HUES64 (cell line): Measurements from ENCODE around the gene TPSAB1.
"Not testable (repeated sequence)": the region's sequence is repeated elsewhere in the genome, so short reads cannot be mapped to it uniquely, and the experiment has no call there.

Source experiments
- H3K27ac ChIP-seq: 2 replicates; pipeline ENCODE4 v1.7.0; 2013; ENCODE audit warnings: low read depth, low read length, inconsistent platforms
- H3K27me3 ChIP-seq: 2 replicates; pipeline ENCODE4 v1.6.1; 2013; ENCODE audit warnings: mild to moderate bottlenecking, low read length; ENCODE audit not compliant: insufficient read depth
- H3K36me3 ChIP-seq: 2 replicates; pipeline ENCODE4 v1.6.1; 2013; ENCODE audit warnings: mild to moderate bottlenecking, low read length; ENCODE audit not compliant: insufficient read depth
- H3K4me1 ChIP-seq: 2 replicates; pipeline ENCODE4 v1.6.1; 2013; ENCODE audit warnings: mild to moderate bottlenecking, low read length, moderate library complexity; ENCODE audit not compliant: insufficient read depth
- H3K4me3 ChIP-seq: 2 replicates; pipeline ENCODE4 v1.5.1; 2013; ENCODE audit warnings: mild to moderate bottlenecking, low read length, moderate library complexity
- H3K9ac ChIP-seq: 2 replicates; pipeline ENCODE4 v1.6.1; 2013; ENCODE audit warnings: mild to moderate bottlenecking, low read depth, low read length
- H3K9me3 ChIP-seq: 2 replicates; pipeline ENCODE4 v1.6.1; 2013; ENCODE audit warnings: low read depth, low read length; ENCODE audit not compliant: insufficient read depth
- WGBS: fragments of 150-250, 120-280 bp; methylation state at CpG from one replicate; pipeline ENCODE4 v1.1.7; 2013; ENCODE audit warnings: missing lambda C conversion rate; 5-methylcytosine and 5-hydroxymethylcytosine counted together

TPSAB1 gene

DNA sequence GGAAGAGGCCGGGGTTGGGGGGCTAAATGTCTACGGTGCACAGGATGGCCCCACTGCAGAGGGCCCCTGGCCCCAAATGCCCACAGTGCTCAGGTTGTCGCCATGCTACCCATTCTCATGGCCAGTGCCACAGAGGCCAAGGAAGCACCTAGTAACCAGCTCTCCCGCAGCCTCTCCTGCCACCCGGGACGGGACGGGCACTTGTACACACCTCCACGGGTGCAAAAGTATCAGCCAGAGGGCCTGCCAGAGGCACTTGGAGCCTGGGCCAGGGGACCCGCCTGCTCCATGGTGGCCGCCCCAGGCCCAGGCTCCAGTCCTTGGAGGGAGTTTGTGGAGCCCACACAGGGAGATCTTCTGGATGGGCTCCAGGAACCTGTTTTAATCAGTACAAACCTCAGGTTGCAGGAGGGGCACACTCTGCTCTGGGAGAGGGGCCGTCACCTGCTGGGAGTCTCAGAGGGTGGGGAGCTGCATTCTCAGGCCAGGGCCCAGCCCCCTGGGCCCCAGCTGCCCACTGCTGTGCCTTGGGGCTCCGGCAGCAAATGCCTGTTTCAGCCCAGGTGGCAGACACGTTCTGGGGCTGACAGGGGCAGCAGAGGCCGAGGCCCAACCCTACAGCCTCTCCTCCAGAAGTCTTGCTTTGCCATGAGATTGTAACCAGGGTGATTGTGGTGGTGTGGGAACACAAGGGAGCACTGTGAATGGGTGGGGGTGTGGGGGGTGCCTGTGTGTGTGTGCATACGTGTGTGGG is 23.3 kb downstream of the TPSAB1 start:
- Histone ChIP-seq H3K27me3 (peaks cover 37% of the 10 kb centered on the region), H3K27ac (no peak overlapping the region), H3K4me3 (no peak overlapping the region), H3K4me1 (peaks cover 2% of the 10 kb centered on the region; the same call in 1 of the 2 replicates), H3K9ac (no peak overlapping the region), H3K9me3 (no peaks in the 10 kb centered on the region), H3K36me3 (no peaks in the 10 kb centered on the region)
- WGBS = 91% methylated on average over 15 of the region's 15 CpGs

DNA sequence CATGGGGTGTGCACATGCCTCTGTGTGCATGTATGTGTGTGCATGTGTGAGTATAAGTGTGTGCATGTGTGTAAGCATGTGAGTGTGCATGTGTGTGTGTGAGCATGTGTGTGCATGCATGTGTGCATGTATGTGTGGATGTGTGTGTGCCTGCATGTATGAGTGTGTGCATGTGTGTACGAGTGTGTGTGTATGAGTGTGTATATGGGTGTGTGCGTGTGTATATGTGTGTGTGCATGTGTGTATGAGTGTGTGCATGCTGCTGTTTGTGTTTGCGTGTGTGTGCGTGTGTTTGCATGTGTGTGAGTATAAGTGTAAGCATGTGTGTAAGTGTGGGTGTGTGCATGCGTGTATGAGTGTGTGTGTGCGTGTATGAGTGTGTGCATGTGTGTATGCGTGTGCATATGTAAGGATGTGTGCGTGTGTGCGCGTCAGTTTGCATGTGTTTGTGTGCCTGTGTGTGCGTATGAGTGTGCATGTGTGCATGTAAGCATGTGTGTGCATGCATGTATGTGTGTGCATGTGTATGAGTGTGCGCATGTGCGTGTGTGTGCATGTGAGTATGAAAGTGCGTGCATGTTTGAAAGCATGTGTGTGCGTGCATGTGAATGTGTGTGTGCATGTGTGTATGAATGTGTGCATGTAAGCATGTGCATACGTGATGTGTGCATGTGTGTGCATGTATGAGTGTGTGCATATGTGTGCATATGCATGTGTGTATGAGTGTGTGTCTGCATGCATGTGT is 24.0 kb downstream of the TPSAB1 start:
- no peaks in the 10 kb centered on the region for H3K36me3 ChIP-seq
- H3K27me3 ChIP-seq = peaks cover 30% of the 10 kb centered on the region
- H3K9me3 ChIP-seq = no peaks in the 10 kb centered on the region
- no peak overlapping the region for H3K4me3 ChIP-seq
- no peaks in the 10 kb centered on the region for H3K4me1 ChIP-seq
- no peak overlapping the region for H3K27ac ChIP-seq
- 95% methylated on average over 16 of the region's 16 CpGs for WGBS
- no peak overlapping the region for H3K9ac ChIP-seq

DNA sequence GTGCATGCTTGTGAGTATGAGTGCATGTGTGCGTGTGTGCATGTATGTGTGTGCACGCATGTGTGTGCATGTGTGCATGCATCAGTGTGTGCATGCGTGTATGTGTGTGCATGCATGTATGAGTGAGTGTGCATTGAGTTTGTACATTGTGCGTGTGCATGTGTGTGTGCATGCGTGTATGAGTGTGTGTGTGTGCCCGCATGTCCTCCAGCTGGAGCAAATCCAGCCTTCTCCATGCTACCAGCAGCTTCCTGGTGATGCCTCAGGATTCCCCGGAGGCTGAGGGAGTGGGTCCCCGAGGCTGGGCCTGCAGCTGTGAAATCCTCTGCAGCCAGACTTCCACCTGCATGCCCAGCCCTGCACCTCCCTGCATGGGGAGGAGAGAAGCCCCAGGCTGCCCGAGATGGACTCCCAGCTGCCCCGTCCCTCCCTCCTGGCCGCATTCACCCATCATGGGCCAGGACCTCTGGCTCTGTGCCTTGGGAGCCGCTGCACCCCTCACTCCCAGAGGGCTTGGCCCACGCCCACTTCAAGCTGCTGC is 24.7 kb downstream of the TPSAB1 start:
- WGBS = 89% methylated on average over 13 of the region's 13 CpGs
- Histone ChIP-seq H3K27me3 (peaks cover 23% of the 10 kb centered on the region), H3K9me3 (no peaks in the 10 kb centered on the region), H3K4me3 (no peak overlapping the region), H3K27ac (no peak overlapping the region), H3K36me3 (no peaks in the 10 kb centered on the region), H3K9ac (no peak overlapping the region), H3K4me1 (no peaks in the 10 kb centered on the region)

DNA sequence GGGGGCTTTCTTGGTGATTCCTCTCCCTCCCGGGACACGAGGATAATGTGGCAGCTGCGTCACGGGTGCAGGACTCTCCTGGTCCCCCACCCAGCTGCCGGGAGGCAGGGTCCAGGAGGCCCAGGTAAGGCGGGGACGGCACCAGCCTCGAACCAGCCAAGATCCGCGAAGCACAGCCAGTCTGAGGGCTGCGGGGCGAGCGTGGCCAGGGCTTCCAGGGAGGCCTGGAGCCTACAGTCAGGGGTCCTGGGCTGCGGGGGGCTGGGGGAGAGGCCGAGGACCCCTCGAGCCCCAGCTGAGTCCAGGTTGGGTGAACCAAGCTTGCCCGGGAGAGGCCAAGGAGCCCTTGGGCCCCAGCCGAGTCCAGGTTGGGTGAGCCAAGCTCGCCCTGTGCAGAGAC is 25.3 kb downstream of the TPSAB1 start:
- no peak overlapping the region for H3K27ac ChIP-seq
- no peaks in the 10 kb centered on the region for H3K9me3 ChIP-seq
- H3K27me3 ChIP-seq = peaks cover 17% of the 10 kb centered on the region
- H3K9ac ChIP-seq = no peak overlapping the region
- no peak overlapping the region for H3K4me3 ChIP-seq
- no peaks in the 10 kb centered on the region for H3K36me3 ChIP-seq
- H3K4me1 ChIP-seq = no peaks in the 10 kb centered on the region
- 89% methylated on average over 19 of the region's 19 CpGs for WGBS

DNA sequence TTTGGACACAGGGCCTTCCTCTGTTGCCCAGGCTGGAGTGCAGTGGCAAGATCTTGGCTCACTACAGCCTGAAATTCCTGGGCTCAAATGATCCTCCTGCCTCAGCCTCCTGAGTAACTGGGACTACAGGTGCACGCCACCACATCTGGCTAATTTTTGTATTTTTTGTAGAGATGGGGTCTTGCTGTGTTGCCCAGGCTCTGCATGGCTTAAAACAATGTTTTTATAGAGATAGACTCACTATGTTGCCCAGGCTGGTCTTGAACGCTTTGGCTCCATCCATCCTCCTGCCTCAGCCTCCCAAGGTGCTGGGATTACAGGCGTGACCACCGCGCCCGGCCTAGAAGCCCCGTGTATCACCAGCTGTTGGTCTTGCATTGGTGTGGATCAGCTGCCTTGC is 28.9 kb downstream of the TPSAB1 start:
- not testable (repeated sequence) for H3K4me3 ChIP-seq, H3K9ac ChIP-seq, H3K27ac ChIP-seq, H3K27me3 ChIP-seq, H3K4me1 ChIP-seq, H3K36me3 ChIP-seq, H3K9me3 ChIP-seq
- WGBS = 97% methylated on average over 7 of the region's 7 CpGs

DNA sequence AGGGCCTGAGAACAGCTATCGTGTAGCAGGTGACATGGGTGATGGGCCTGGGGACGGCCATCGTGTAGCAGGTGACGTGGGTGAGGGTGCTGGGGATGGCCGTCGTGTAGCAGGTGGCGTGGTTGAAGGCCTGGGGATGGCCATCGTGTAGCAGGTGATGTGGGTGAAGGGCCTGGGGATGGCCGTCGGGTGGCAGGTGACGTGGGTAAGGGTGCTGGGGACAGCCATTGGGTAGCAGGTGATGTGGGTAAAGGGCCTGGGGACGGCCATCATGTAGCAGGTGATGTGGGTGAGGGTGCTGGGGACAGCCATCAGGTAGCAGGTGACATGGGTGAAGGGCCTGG is 30.8 kb downstream of the TPSAB1 start:
- no peak overlapping the region for H3K4me3 ChIP-seq
- WGBS = 94% methylated on average over 12 of the region's 12 CpGs
- H3K27me3 ChIP-seq = no peaks in the 10 kb centered on the region; the same call in 1 of the 2 replicates
- no peaks in the 10 kb centered on the region for H3K36me3 ChIP-seq
- no peaks in the 10 kb centered on the region for H3K4me1 ChIP-seq
- H3K27ac ChIP-seq = no peak overlapping the region
- H3K9ac ChIP-seq = no peak overlapping the region
- no peaks in the 10 kb centered on the region for H3K9me3 ChIP-seq

DNA sequence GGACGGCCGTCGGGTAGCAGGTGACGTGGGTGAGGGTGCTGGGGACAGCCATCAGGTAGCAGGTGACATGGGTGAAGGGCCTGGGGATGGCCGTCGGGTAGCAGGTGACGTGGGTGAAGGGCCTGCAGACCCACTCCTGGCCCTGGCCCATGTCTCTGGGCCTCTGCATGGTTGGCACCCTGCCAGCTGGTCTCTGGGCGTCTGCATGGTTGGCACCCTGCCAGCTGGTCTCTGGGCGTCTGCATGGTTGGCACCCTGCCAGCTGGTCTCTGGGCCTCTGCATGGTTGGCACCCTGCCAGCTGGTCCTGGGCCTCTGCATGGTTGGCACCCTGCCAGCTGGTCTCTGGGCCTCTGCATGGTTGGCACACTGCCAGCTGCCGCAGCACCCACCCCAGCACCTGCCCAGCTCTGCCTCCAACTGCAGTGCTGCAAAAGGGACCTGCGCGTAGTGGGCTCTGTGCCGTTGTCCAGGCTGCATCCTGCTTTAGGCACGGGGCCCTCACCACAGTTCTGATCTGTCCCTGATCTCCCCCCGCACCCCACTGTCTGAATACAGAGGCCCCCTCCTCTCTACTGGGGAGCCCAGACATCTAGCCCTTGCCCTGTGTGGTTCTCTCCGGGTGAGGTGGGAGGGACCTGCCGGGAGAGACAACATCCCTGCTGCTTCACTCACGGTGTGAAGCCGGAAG is 31.4 kb downstream of the TPSAB1 start:
- not testable (repeated sequence) for H3K4me3 ChIP-seq, H3K4me1 ChIP-seq, H3K36me3 ChIP-seq, H3K9me3 ChIP-seq, H3K27ac ChIP-seq, H3K27me3 ChIP-seq, H3K9ac ChIP-seq
- 87% methylated on average over 19 of the region's 19 CpGs for WGBS

DNA sequence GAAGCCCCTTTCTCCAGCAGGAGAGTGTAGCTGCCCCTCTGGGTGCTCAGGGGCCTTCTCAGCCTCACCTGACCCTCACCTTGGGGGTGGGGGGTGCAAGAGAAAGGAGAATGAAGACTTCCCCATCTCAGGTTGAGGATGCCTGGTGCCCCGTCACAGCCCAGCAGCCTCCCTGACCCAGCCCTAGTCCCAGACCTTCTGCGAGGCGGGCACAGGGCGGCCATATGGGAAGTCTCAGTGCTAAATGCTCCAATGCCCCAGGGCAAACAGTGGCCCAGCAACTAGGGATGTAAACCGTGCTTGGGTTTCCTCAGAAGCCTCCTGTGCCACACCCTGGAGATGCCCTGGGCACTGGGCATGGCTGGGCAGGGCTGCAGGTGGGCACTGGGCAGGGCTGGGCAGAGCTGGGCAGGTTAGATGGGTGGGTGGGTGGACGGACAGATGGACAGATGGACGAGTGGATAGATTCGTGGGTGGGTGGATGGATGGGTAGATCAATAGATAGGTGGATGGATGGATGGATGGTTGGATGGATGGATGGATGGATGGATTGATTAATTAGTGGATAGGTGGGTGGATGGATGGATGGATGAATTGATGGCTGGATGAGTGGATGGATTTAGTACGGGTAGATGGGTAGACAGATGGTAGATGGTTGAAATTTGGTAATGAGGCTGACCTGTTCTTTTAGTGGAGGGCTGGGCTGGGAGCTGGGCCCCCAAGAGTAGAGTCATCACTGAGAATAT is 32.1 kb downstream of the TPSAB1 start:
- Histone ChIP-seq H3K4me1 (no peaks in the 10 kb centered on the region), H3K9ac (no peak overlapping the region), H3K4me3 (no peak overlapping the region), H3K27me3 (peaks cover 3% of the 10 kb centered on the region; the same call in 1 of the 2 replicates), H3K9me3 (no peaks in the 10 kb centered on the region), H3K27ac (no peak overlapping the region), H3K36me3 (no peaks in the 10 kb centered on the region)
- 84% methylated on average over 9 of the region's 9 CpGs for WGBS

DNA sequence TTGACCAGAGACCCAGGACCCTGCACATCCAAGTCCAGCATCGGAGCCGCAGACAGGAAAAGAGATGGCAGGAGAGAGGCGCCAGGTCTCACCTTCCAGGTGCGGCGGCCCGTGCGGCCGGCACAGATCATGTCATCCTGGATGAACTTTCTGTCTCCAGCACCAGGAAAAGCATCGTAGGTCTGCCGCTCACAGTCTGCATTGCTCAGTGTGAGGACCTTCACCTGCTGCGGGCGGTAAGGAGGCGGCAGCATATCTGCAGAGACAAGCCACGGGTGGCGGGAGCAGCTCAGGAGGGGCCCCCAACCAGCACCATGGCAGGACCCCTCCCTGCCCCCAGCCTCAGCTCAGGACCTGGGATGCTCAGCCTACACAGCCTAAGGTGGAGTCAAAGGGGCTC is 33.3 kb downstream of the TPSAB1 start:
- Histone ChIP-seq H3K36me3 (no peaks in the 10 kb centered on the region), H3K4me1 (peaks cover 3% of the 10 kb centered on the region; the same call in 1 of the 2 replicates), H3K9ac (no peak overlapping the region), H3K27ac (no peak overlapping the region), H3K27me3 (peaks cover 3% of the 10 kb centered on the region; the same call in 1 of the 2 replicates), H3K9me3 (no peaks in the 10 kb centered on the region), H3K4me3 (no peak overlapping the region)
- 93% methylated on average over 15 of the region's 15 CpGs for WGBS

DNA sequence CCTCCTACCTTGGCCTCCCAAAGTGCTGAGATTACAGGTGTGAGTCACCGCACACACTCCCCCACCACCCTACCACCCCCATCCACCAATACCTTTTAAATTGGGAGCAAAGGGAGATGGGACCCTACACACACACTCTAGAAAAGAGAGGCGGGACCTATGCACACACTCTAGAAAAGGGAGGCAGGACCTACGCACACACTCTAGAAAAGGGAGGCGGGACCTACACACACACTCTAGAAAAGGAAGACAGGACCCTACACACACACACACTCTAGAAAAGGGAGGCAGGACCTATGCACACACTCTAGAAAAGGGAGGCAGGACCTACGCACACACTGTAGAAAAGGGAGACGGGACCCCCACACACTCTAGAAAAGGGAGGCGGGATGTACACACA is 34.3 kb downstream of the TPSAB1 start:
- Histone ChIP-seq H3K27ac (no peak overlapping the region), H3K9me3 (no peaks in the 10 kb centered on the region), H3K9ac (no peak overlapping the region), H3K4me3 (no peak overlapping the region), H3K36me3 (no peaks in the 10 kb centered on the region), H3K4me1 (peaks cover 3% of the 10 kb centered on the region; the same call in 1 of the 2 replicates), H3K27me3 (peaks cover 3% of the 10 kb centered on the region; the same call in 1 of the 2 replicates)
- 93% methylated on average over 3 of the region's 7 CpGs for WGBS
